ENCODE data around the gene ATF6. TPM values are rescaled to one million over a fixed set of nuclear protein-coding genes. Genes with fewer than 3 reads are reported as not detected.

The ATF6 gene
- total RNA-seq, 1 experiment from 2014 or later = 10.6 TPM

GRCh38 chr1:161978011-161978790, 212.1 kb downstream of the ATF6 start (continued):
- TF ChIP-seq, protein P1, sequence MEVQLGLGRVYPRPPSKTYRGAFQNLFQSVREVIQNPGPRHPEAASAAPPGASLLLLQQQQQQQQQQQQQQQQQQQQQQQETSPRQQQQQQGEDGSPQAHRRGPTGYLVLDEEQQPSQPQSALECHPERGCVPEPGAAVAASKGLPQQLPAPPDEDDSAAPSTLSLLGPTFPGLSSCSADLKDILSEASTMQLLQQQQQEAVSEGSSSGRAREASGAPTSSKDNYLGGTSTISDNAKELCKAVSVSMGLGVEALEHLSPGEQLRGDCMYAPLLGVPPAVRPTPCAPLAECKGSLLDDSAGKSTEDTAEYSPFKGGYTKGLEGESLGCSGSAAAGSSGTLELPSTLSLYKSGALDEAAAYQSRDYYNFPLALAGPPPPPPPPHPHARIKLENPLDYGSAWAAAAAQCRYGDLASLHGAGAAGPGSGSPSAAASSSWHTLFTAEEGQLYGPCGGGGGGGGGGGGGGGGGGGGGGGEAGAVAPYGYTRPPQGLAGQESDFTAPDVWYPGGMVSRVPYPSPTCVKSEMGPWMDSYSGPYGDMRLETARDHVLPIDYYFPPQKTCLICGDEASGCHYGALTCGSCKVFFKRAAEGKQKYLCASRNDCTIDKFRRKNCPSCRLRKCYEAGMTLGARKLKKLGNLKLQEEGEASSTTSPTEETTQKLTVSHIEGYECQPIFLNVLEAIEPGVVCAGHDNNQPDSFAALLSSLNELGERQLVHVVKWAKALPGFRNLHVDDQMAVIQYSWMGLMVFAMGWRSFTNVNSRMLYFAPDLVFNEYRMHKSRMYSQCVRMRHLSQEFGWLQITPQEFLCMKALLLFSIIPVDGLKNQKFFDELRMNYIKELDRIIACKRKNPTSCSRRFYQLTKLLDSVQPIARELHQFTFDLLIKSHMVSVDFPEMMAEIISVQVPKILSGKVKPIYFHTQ (CRISPR knock-in tag; IDR thresholded peaks at IDR 0.05) = no peak
- no peak for TF ChIP-seq ZNF416 (CRISPR knock-in tag; IDR thresholded peaks at IDR 0.05)

DNA sequence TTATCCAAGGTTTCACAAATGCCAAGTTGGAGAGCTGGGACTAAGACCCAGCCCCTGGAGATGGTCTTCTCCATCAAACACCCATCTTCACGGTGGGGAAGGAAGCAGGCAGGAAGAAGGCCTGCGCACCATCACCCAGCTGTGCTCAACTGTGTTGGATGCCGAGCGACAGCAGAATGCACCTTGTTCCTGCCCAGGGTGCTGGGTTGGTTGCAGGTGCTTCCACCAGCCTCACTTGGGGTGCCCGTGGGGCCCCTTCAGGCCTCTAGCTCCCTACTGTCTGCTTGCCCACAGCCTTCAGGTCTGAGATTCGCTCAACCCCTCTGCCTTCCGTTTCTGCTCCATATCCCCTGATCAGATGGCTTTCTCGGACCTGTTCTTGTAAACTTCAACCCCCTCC, 215.0 kb downstream of the ATF6 start:
- DNase-seq (ENCODE audit: low spot score) (no peak), ATAC-seq (no peak)
- Mint-ChIP-seq H3K27me3 (ENCODE audit: low read depth) (no peaks in the 10 kb centered on the region), H3K4me1 (no peaks in the 10 kb centered on the region), H3K36me3 (peaks cover 2% of the 10 kb centered on the region; the same call in 1 of the 2 replicates), H3K4me3 (no peak overlapping the region), H3K9me3 (no peaks in the 10 kb centered on the region), H3K27ac (no peak overlapping the region)
- TF ChIP-seq, protein P2, sequence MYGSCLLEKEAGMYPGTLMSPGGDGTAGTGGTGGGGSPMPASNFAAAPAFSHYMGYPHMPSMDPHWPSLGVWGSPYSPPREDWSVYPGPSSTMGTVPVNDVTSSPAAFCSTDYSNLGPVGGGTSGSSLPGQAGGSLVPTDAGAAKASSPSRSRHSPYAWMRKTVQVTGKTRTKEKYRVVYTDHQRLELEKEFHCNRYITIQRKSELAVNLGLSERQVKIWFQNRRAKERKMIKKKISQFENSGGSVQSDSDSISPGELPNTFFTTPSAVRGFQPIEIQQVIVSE (CRISPR knock-in tag; IDR thresholded peaks at IDR 0.05; ENCODE audit: borderline replicate concordance) = no peak
- no peak for TF ChIP-seq TP53 (CRISPR knock-in tag; IDR thresholded peaks at IDR 0.05)
- TF ChIP-seq ERG (CRISPR knock-in tag; IDR thresholded peaks at IDR 0.05) = no peak
- TF ChIP-seq ZNF423 (CRISPR knock-in tag; IDR thresholded peaks at IDR 0.05) = no peak
- no peak for TF ChIP-seq ZNF219 (CRISPR knock-in tag; IDR thresholded peaks at IDR 0.05; ENCODE audit: borderline replicate concordance)
- CTCF ChIA-PET = interaction anchor here (0.9 kb wide), 1 partner anchor 56 kb away, joined by 5 read pairs; no protein-coding TSS in a partner anchor
- POLR2A ChIA-PET = no interaction called here

- DNase-seq (ENCODE audit: low spot score) (no peak), ATAC-seq (no peak; the same call in 1 of the 2 replicates)
- H3K27ac Mint-ChIP-seq = no peak overlapping the region
- H3K36me3 Mint-ChIP-seq = peaks cover 3% of the 10 kb centered on the region
- TF ChIP-seq NFE2L1 (CRISPR knock-in tag; IDR thresholded peaks at IDR 0.05) = no peak
- TF ChIP-seq ZNF532 (CRISPR knock-in tag; IDR thresholded peaks at IDR 0.05; ENCODE audit: borderline replicate concordance) = no peak
- TF ChIP-seq CREM (CRISPR knock-in tag; IDR thresholded peaks at IDR 0.05) = no peak
- TF ChIP-seq TEAD4 (CRISPR knock-in tag; IDR thresholded peaks at IDR 0.05) = no peak
- TF ChIP-seq, protein P3, sequence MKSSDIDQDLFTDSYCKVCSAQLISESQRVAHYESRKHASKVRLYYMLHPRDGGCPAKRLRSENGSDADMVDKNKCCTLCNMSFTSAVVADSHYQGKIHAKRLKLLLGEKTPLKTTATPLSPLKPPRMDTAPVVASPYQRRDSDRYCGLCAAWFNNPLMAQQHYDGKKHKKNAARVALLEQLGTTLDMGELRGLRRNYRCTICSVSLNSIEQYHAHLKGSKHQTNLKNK (CRISPR knock-in tag; IDR thresholded peaks at IDR 0.05) = no peak
- no peak for TF ChIP-seq ZNF232 (CRISPR knock-in tag; IDR thresholded peaks at IDR 0.05)
- no peak for TF ChIP-seq ELF4 (CRISPR knock-in tag; IDR thresholded peaks at IDR 0.05; ENCODE audit: low read depth)
- TF ChIP-seq, protein P2 (CRISPR knock-in tag; IDR thresholded peaks at IDR 0.05; ENCODE audit: borderline replicate concordance) = no peak
- no peak for TF ChIP-seq ATF6 (CRISPR knock-in tag; IDR thresholded peaks at IDR 0.05)
- H3K9me3 Mint-ChIP-seq = peaks cover under 1% of the 10 kb centered on the region
- no peaks in the 10 kb centered on the region; the same call in 1 of the 2 replicates for H3K27me3 Mint-ChIP-seq (ENCODE audit: low read depth)
- CTCF ChIA-PET = interaction anchor here (0.9 kb wide), 1 partner anchor 55 kb away, joined by 5 read pairs; no protein-coding TSS in a partner anchor
- POLR2A ChIA-PET = no interaction called here
- no peak overlapping the region for H3K4me3 Mint-ChIP-seq
- H3K4me1 Mint-ChIP-seq = no peaks in the 10 kb centered on the region
Observed at GRCh38 chr1:161981735-161982506, 215.8 kb downstream of the ATF6 start.

Measured in WTC11 (cell line).